GM12878 (cell line): ENCODE data around the gene USP12. TPM values are rescaled to one million over a fixed set of nuclear protein-coding genes. Genes with fewer than 3 reads are reported as not detected.

Experiments used
- ATAC-seq: fragments of 200-7000 bp; cut with Tn5 transposase; 3 replicates; pipeline ENCODE4 v1.9.1; 2020; ENCODE audit warnings: mild to moderate bottlenecking, moderate library complexity
- BruUV-seq: library from RNA; stranded (reverse); fragments of 400-500 nt; replicated peaks from 2 replicates; lab custom pipeline; 2021; lab: Mats Ljungman, UMichigan
- CTCF ChIA-PET: fragments of 300-600 bp; sonication (Branson Sonifier 250); formaldehyde crosslinking; extraction: SDS; loops from one replicate; lab custom pipeline; 2021; ENCODE audit warnings: inconsistent platforms; lab: Yijun Ruan, JAX
- POLR2A ChIA-PET: fragments of 350-600 bp; formaldehyde crosslinking; extraction: SDS; loops from one replicate; lab custom pipeline; 2021; ENCODE audit warnings: inconsistent platforms; lab: Charles Lee
- RAD21 ChIA-PET: fragments of 300-600 bp; sonication (Branson Sonifier 250); formaldehyde crosslinking; loops from one replicate; lab custom pipeline; 2023; ENCODE audit warnings: antibody characterized with exemption; ENCODE audit not compliant: unreplicated experiment; lab: Charles Lee
- SMC1A ChIA-PET: fragments of 300-600 bp; sonication (Branson Sonifier 250); formaldehyde crosslinking; loops from one replicate; lab custom pipeline; 2023; ENCODE audit not compliant: unreplicated experiment, uncharacterized antibody; lab: Charles Lee
- DNase-seq: peaks from one replicate; pipeline ENCODE4 v3.0.0-alpha.2; 2011; ENCODE audit warnings: low read depth, low spot score
- FAIRE-seq: peaks from 3 replicates; lab custom pipeline; 2011; peaks lifted over from hg19 to GRCh38; lab: Jason Lieb, UNC
- H2AFZ ChIP-seq: 2 replicates; pipeline ENCODE4 v1.6.0; 2011; ENCODE audit warnings: low read depth, low read length, control low read depth; ENCODE audit not compliant: control insufficient read depth
- H3K27ac ChIP-seq: 2 replicates; pipeline ENCODE4 v1.5.1; 2011; ENCODE audit warnings: control low read depth; ENCODE audit not compliant: control insufficient read depth, insufficient read depth
- H3K27me3 ChIP-seq, 2 experiments: replicated peaks in 1 of 2; 2 replicates each; pipeline versions ENCODE4 v1.6.0 to v1.6.1; 2011; ENCODE audit warnings: low read length in 1 of 2; ENCODE audit not compliant: control insufficient read depth in 2 of 2, insufficient read depth in 2 of 2
- H3K36me3 ChIP-seq, 2 experiments: 2 replicates each; pipeline ENCODE4 v1.5.1; 2011; ENCODE audit warnings: low read length in 1 of 2; ENCODE audit not compliant: control insufficient read depth in 2 of 2, insufficient read depth in 2 of 2
- H3K4me1 ChIP-seq: 2 replicates; pipeline ENCODE4 v1.6.1; 2011; ENCODE audit warnings: mild to moderate bottlenecking, low read length, moderate library complexity, mixed read lengths; ENCODE audit not compliant: control insufficient read depth, insufficient read depth
- H3K4me2 ChIP-seq: 2 replicates; pipeline ENCODE4 v1.6.0; 2011; ENCODE audit warnings: control low read depth; ENCODE audit not compliant: control insufficient read depth, insufficient read depth
- H3K4me3 ChIP-seq: fragments of 200-600 bp; sonication (generic); 2 replicates; pipeline ENCODE4 v1.5.1; 2016
- H3K79me2 ChIP-seq: 2 replicates; pipeline ENCODE4 v1.6.0; 2011; ENCODE audit warnings: low read length; ENCODE audit not compliant: control insufficient read depth, insufficient read depth
- H3K9ac ChIP-seq: 2 replicates; pipeline ENCODE4 v1.8.0; 2011; ENCODE audit warnings: low read length, control low read depth, mixed read lengths; ENCODE audit not compliant: control insufficient read depth, insufficient read depth
- H3K9me3 ChIP-seq: replicated peaks from 3 replicates; pipeline ENCODE4 v1.5.1; 2011; ENCODE audit warnings: mild to moderate bottlenecking, low read length; ENCODE audit not compliant: control insufficient read depth, insufficient read depth
- H4K20me1 ChIP-seq: 2 replicates; pipeline ENCODE4 v1.6.0; 2011; ENCODE audit not compliant: control insufficient read depth, insufficient read depth
- ASH2L ChIP-seq: fragments of 300-600, 200-600 bp; sonication (generic); IDR thresholded peaks from 2 replicates; pipeline ENCODE4 v1.6.1; 2017; ENCODE audit warnings: low read depth, mild to moderate bottlenecking, borderline replicate concordance
- BCL11A ChIP-seq: IDR thresholded peaks from 2 replicates; pipeline ENCODE4 v1.6.1; 2011; ENCODE audit warnings: low read depth, low read length
- CBX3 ChIP-seq: fragments of 200-600 bp; sonication (generic); IDR thresholded peaks from 2 replicates; pipeline ENCODE4 v1.6.1; 2016; ENCODE audit warnings: low read depth, borderline replicate concordance
- CHD1 ChIP-seq: IDR thresholded peaks from 2 replicates; pipeline ENCODE4 v1.6.1; 2012; ENCODE audit warnings: low read depth, low read length, improper control_type of control experiment
- JUNB ChIP-seq: IDR thresholded peaks from 2 replicates; pipeline ENCODE4 v1.6.1; 2016; ENCODE audit warnings: antibody characterized with exemption, mild to moderate bottlenecking
- POLR2AphosphoS5 ChIP-seq: IDR thresholded peaks from 2 replicates; pipeline ENCODE4 v1.6.1; 2011; ENCODE audit warnings: mild to moderate bottlenecking, low read length, inconsistent platforms
- SREBF1 ChIP-seq: IDR thresholded peaks from 2 replicates; pipeline ENCODE4 v1.6.1; 2012; ENCODE audit warnings: mild to moderate bottlenecking, low read length
- ZNF622 ChIP-seq: fragments of 450-650 bp; IDR thresholded peaks from 2 replicates; pipeline ENCODE4 v1.6.1; 2017; ENCODE audit warnings: mild to moderate bottlenecking, inconsistent platforms
- WGBS: methylation state at CpG from one replicate; pipeline ENCODE4 v1.1.6; 2016; ENCODE audit warnings: low lambda C conversion rate; ENCODE audit not compliant: insufficient replicate concordance, insufficient coverage; ENCODE audit errors: missing lambda C conversion rate; 5-methylcytosine and 5-hydroxymethylcytosine counted together
- in situ Hi-C: fragments of 300-500 bp; cut with MboI; formaldehyde crosslinking; loops from 9 replicates; pipeline ENCODE4 v1.14.3; 2018; ENCODE audit warnings: mixed read lengths
- intact Hi-C: fragments of 100-400 bp; cut with micrococcal nuclease; formaldehyde crosslinking; loops from one replicate; pipeline ENCODE4 v1.14.2; 2022; ENCODE audit not compliant: unreplicated experiment
- polyA plus RNA-seq, 11 experiments: library from polyadenylated mRNA; depleted of rRNA in 4 of 11; unstranded in 6 of 11; stranded (reverse) in 5 of 11; fragments of >200 nt; fragmentation: Nextera tagmentation in 4 of 11; fragmentation: Illumina TruSeq in 1 of 11; extraction: Ambion mirVana in 4 of 11; extraction: Trizol in 1 of 11; gene quantifications; 1 replicate in 1 of 11; 2 replicates in 10 of 11; pipeline versions ENCODE4 v1.2.1 to v1.2.3, GENCODE V29; 2011 to 2016; ENCODE audit warnings: inconsistent platforms in 2 of 11, missing spikeins in 2 of 11, low read depth in 1 of 11
- total RNA-seq, 4 experiments: library from RNA; depleted of rRNA in 3 of 4; stranded (reverse); fragments of >200 nt in 3 of 4; fragmentation: Illumina TruSeq in 1 of 4; extraction: Trizol in 1 of 4; gene quantifications; 2 replicates each; pipeline versions ENCODE4 v1.2.1 to v1.2.3, GENCODE V29; 2013 to 2021
- TF ChIP-seq, protein P1 (sequence below): fragments of 450-650 bp; IDR thresholded peaks from 2 replicates; pipeline ENCODE4 v1.6.1; 2018; ENCODE audit warnings: borderline replicate concordance, mild to moderate bottlenecking; ENCODE audit not compliant: partially characterized antibody
- TF ChIP-seq, protein P2 (sequence below): IDR thresholded peaks from 2 replicates; pipeline ENCODE4 v1.6.1; 2012; ENCODE audit warnings: low read depth, low read length, improper control_type of control experiment
- TF ChIP-seq, protein P3 (sequence below): IDR thresholded peaks from 2 replicates; pipeline ENCODE4 v1.6.1; 2011; ENCODE audit warnings: low read depth, low read length, improper control_type of control experiment, borderline replicate concordance
- TF ChIP-seq, protein P4 (sequence below): IDR thresholded peaks from 2 replicates; pipeline ENCODE4 v1.6.1; 2012; ENCODE audit warnings: low read length, inconsistent platforms
- TF ChIP-seq, protein P5 (sequence below): fragments of 150-350 bp; IDR thresholded peaks from 2 replicates; pipeline ENCODE4 v1.6.1; 2016; ENCODE audit warnings: low read depth, low read length

USP12 gene
- total and polyA plus RNA-seq, 10 of the 15 experiments (the other 5 are each of a cell fraction or from before 2014, with no cell fraction given) = 3.5 to 32.2 (median 24.6) TPM

DNA sequence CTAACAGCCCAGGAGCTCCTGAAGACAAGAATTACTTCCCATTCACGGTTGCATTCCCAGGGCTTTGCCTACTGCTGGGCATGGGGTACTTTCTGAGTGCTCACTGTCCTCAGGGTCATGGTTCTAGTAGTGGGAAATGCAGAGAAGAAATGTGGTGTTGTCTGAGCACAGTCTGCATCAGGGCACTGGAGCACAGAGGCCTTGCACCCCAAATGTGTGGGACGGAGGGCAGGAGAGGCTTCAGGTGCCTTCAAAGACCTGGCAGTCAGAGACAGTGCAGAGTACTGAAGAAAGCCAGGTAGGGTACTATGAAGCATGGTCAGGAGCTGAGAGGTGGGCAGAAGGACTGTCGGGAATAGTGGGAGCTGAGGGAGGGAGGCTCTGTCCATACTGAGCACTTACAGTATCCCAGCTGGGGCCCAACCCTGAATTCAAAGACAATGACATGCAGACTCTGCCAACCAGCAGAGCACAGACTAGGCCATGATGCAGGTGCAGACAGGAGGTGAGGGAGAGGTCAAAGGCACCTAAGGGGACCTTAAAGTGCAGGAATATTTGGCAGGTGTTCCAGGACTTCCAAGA, 144.4 kb downstream of the USP12 start (continued):
- TF ChIP-seq, protein P1, sequence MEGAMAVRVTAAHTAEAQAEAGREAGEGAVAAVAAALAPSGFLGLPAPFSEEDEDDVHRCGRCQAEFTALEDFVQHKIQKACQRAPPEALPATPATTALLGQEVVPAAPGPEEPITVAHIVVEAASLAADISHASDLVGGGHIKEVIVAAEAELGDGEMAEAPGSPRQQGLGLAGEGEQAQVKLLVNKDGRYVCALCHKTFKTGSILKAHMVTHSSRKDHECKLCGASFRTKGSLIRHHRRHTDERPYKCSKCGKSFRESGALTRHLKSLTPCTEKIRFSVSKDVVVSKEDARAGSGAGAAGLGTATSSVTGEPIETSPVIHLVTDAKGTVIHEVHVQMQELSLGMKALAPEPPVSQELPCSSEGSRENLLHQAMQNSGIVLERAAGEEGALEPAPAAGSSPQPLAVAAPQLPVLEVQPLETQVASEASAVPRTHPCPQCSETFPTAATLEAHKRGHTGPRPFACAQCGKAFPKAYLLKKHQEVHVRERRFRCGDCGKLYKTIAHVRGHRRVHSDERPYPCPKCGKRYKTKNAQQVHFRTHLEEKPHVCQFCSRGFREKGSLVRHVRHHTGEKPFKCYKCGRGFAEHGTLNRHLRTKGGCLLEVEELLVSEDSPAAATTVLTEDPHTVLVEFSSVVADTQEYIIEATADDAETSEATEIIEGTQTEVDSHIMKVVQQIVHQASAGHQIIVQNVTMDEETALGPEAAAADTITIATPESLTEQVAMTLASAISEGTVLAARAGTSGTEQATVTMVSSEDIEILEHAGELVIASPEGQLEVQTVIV = no peak
- TF ChIP-seq SREBF1 = no peak
- TF ChIP-seq ZNF622 = no peak
- TF ChIP-seq, protein P2, sequence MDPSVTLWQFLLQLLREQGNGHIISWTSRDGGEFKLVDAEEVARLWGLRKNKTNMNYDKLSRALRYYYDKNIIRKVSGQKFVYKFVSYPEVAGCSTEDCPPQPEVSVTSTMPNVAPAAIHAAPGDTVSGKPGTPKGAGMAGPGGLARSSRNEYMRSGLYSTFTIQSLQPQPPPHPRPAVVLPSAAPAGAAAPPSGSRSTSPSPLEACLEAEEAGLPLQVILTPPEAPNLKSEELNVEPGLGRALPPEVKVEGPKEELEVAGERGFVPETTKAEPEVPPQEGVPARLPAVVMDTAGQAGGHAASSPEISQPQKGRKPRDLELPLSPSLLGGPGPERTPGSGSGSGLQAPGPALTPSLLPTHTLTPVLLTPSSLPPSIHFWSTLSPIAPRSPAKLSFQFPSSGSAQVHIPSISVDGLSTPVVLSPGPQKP = no peak

DNA sequence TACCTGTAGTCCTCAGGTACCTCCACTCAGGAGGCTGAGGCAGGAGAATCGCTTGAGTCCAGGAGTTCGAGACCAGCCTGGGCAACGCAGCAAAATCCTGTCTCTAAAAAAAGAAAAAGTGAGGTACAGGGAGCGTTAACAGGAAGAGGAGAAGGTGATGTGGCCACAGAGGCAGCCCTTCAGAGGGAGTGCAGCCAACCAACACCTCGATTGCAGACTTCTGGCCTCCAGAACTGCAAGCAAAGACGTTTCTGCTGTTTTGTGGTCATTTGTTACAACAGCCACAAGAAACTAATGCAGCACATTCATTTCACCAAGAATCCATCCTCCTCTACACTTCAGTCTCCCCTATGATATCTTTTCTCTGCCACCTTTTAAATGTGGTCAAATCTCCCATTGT, 145.2 kb downstream of the USP12 start:
- Histone ChIP-seq H3K36me3 (no peaks in the 10 kb centered on the region), H2AFZ (no peak overlapping the region; the same call in 1 of the 2 replicates), H3K4me1 (no peaks in the 10 kb centered on the region; the same call in 1 of the 2 replicates), H4K20me1 (no peaks in the 10 kb centered on the region), H3K9me3 (no peaks in the 10 kb centered on the region), H3K9ac (no peak overlapping the region), H3K27ac (no peak overlapping the region), H3K4me3 (no peak overlapping the region), H3K4me2 (no peak overlapping the region), H3K27me3 (no peaks in the 10 kb centered on the region), H3K79me2 (no peaks in the 10 kb centered on the region)
- DNase-seq (no peak), ATAC-seq (no peak), FAIRE-seq (no peak)
- intact Hi-C loops (no loop called here), in situ Hi-C loops (no loop called here)
- POLR2A ChIA-PET = no interaction called here
- SMC1A ChIA-PET = interaction anchor here (0.5 to 0.6 kb wide), 2 partner anchors 58 to 155 kb away, joined by 3 to 4 read pairs; no protein-coding TSS in a partner anchor
- RAD21 ChIA-PET = no interaction called here
- BruUV-seq = no TSS peak
- CTCF ChIA-PET = no interaction called here
- WGBS = 3% methylated on average over 6 of the region's 6 CpGs
- TF ChIP-seq JUNB (no peak), CHD1 (no peak), BCL11A (no peak), ASH2L (no peak), CBX3 (no peak), POLR2AphosphoS5 (no peak)
- TF ChIP-seq, protein P3, sequence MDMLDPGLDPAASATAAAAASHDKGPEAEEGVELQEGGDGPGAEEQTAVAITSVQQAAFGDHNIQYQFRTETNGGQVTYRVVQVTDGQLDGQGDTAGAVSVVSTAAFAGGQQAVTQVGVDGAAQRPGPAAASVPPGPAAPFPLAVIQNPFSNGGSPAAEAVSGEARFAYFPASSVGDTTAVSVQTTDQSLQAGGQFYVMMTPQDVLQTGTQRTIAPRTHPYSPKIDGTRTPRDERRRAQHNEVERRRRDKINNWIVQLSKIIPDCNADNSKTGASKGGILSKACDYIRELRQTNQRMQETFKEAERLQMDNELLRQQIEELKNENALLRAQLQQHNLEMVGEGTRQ = no peak
- TF ChIP-seq, protein P4, sequence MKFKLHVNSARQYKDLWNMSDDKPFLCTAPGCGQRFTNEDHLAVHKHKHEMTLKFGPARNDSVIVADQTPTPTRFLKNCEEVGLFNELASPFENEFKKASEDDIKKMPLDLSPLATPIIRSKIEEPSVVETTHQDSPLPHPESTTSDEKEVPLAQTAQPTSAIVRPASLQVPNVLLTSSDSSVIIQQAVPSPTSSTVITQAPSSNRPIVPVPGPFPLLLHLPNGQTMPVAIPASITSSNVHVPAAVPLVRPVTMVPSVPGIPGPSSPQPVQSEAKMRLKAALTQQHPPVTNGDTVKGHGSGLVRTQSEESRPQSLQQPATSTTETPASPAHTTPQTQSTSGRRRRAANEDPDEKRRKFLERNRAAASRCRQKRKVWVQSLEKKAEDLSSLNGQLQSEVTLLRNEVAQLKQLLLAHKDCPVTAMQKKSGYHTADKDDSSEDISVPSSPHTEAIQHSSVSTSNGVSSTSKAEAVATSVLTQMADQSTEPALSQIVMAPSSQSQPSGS = no peak
- TF ChIP-seq, protein P5, sequence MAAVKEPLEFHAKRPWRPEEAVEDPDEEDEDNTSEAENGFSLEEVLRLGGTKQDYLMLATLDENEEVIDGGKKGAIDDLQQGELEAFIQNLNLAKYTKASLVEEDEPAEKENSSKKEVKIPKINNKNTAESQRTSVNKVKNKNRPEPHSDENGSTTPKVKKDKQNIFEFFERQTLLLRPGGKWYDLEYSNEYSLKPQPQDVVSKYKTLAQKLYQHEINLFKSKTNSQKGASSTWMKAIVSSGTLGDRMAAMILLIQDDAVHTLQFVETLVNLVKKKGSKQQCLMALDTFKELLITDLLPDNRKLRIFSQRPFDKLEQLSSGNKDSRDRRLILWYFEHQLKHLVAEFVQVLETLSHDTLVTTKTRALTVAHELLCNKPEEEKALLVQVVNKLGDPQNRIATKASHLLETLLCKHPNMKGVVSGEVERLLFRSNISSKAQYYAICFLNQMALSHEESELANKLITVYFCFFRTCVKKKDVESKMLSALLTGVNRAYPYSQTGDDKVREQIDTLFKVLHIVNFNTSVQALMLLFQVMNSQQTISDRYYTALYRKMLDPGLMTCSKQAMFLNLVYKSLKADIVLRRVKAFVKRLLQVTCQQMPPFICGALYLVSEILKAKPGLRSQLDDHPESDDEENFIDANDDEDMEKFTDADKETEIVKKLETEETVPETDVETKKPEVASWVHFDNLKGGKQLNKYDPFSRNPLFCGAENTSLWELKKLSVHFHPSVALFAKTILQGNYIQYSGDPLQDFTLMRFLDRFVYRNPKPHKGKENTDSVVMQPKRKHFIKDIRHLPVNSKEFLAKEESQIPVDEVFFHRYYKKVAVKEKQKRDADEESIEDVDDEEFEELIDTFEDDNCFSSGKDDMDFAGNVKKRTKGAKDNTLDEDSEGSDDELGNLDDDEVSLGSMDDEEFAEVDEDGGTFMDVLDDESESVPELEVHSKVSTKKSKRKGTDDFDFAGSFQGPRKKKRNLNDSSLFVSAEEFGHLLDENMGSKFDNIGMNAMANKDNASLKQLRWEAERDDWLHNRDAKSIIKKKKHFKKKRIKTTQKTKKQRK = no peak
